Measurements from ENCODE around the gene SPATC1L.

SPATC1L gene

DNA sequence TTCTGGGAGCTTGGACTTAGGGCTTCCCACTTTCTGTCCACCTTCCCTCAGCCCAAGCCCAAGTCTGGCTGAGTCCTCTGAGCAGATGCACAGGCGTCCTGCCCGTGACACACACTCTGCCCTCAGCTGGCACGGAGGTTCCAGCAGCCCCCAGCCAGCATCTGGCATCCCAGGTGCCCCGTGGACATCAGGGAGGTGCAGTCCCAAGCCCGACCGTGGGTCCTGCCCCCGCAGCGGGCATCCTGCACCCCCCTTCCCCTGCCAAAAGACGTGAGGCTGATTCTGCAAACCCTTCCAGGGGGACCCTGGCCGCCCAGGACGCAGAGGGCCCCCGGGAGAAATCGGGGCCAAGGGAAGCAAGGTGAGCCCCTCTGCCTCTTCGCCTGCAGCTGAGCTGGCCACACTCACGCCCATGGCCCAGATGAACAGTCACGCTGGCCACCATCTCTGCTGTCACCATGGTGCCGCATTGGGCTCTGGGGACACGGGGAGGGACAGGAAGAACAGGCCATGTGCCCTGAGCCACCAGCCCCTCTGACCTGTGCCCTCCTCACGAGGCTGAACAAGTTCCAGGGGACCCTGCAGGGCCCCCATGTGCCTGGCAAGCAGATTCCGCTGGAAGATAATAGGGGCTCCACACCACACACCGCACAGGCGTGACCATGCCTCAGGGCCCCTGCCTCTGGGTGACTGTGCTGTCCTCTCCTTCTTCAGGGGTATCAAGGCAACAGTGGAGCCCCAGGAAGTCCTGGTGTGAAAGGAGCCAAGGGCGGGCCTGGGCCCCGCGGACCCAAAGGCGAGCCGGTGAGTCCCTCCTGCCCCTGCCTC lies 65.7 kb downstream of the SPATC1L start:
- FAIRE-seq, result no peak

DNA sequence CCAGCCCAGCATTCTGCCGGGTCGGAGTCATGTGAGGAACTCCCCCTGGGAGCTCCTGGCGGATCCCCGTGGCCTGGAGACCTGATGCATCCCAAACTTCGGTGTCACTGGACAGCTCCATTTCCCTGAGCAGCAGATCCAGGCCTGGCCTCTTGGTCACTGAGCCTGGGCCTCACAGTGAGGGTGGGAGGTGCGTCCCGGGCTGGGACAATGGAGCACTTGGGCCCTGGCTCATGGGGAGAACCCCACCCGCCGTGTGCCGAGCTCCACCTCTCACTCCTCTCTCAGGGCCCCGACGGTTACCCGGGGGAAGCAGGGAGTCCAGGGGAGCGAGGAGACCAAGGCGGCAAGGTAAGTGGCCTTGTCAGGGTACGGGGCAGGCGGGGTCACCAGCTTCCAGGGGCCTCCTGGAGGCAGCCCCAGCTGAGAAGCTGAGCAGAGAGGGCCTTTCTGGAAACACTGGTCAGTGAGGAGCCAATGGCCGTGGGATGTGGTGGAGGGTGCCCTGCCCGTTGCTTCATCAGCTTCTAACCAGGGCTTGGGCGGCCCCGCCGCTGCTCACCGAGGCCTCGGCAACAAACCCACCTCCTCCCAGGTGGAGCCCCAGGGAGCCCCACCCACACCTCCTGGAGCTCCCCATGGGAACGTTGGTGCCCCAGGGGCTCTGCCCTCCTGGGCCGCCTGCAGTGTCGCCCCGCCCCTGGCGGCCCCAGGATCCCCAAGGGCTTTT lies 66.5 kb downstream of the SPATC1L start:
- FAIRE-seq, result no peak

DNA sequence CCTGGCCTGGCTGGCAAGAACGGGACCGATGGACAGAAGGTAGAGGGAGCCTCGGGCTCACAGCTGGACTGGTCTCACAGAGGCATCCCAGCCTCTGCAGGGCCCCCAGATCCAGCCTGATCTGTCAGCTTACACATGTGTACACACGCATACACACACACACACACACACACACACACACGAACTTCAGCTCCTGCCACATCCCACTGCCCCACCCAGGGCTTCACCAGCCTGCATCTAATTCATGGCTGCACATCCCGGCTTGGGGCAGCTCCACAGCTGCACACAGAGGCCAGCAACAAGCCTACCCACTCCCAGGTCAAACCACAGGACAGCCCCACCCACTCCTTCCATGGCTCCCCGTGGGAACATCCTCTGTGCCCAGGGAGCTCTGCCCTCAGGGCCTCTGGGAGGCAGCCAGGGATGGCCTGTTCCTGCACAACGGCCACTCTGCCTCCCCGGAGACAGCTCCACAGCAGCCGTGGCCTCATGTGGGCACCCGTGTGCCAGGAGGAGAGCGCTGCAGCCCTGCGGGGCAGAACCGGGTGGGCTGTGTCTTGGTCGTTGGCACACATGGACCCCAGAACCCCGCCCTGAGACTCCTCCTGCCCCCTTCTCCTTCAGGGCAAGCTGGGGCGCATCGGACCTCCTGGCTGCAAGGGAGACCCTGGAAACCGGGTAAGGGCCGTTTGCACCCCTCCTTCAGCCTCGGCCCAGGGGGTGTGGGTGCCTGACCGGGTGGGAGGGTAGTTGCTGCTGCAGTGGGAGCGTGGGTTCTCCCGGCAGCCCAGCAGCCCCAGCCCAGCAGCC lies 67.3 kb downstream of the SPATC1L start:
- FAIRE-seq, result no peak

DNA sequence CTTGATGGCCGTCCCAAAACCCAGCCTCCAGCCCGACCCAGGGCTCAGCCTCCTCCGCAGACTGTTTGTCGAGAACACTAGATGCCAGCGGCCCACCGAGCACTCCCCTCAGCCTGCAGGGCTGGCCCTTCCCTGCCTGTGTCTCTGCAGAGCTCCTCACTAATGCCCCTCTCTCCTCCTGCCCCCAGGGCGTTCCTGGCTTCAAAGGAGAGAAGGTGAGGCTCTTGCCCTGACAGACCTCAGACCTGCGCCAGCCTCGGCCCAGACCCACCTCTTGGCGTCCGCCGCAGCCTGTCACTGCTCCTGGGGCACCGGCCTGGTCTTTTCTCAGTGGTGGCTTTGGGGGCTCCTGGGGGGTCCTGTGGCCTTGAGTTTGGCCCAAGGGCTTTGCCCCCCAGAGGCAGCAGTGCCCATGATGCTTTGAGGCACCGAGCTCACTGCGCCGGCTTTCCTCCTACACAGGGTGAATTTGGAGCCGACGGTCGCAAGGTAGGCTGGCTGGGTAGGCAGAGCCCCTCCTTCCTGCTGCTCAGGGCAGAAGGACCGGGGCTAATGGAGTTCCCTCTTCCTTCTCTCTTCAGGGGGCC lies 68.0 kb downstream of the SPATC1L start:
- FAIRE-seq, result no peak

DNA sequence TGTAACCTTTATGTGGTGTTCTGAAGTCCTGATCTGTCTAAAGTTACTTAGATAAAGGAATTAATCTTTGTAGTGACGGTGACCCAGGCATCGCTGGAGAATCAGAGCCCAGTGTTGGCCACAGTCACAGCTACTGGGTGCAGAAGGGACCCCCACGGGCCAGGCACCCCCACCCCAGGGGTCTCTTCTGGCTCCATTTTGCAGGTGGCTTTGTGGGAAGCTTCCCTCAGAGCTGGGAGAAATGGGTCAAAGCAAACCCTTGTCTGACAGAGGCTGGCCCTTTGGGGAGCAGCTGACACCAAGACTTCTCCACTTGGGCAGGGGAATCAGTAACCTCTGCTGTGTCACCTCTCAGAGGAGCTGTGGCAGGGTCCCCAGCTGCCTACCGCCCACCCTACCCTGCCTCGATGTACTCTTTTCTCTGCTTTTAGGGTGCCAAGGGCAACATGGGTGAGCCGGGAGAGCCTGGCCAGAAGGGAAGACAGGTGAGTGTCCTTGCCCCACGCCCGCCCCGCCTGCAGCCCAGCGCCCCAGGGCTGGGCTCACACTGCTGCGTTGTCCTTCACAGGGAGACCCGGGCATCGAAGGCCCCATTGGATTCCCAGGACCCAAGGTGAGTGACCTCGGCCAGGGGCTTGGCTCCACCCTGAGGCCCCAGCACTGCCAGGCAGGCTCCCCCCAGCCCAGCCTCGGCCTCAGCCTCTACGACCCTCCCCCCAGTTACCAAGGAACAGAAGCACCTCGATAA lies 68.6 kb downstream of the SPATC1L start:
- no peak for FAIRE-seq

DNA sequence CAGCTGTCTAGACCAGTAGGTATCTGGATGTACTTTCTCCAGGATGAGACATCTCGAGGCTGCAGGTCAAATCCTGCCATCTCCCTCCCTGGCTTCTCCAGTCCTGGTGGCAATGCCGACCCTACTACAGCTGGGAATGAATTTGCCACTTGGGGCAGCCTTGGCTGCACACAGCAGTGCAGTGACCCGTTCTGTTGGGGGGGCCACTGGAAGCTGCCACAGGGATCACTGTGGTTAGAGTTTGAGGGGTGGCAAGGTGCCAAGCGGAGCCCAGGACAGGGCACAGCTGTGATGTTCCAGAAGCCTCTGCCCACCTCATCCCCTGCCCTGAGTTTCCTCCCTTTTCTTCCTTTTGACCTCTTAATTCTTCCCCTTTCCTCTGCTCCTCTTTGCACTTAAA lies 69.3 kb downstream of the SPATC1L start:
- no peak for FAIRE-seq

DNA sequence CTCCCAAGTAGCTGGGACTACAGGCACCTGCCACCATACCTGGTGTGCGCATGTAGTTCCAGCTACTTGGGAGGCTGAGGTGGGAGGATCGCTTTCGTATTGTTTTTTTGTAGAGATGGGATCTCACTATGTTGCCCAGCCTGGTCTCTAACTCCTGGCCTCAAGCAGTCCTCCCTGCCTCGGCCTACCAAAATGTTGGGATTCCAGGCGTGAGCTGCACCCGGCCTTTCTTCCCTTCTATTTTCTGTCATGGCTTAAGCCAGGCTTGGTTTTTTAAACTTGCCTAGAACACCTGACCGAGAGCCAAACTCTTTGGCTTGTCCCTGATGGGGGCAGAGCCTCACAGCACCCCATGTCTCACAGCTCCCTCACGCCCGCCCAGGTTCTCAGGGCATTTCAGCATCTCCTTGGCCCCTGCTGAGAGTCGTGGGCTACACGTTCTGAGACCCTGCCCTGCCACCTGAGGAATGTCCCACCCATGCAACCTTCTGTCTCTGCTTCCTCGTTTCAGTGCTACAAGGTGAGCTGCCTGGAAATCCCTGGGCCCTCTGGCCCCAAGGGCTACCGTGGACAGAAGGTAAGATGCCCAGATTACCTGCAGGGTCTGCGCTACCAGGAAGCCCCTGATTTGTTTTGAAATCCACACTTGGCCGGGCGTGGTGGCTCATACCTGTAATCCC lies 70.6 kb downstream of the SPATC1L start:
- FAIRE-seq, result no peak

DNA sequence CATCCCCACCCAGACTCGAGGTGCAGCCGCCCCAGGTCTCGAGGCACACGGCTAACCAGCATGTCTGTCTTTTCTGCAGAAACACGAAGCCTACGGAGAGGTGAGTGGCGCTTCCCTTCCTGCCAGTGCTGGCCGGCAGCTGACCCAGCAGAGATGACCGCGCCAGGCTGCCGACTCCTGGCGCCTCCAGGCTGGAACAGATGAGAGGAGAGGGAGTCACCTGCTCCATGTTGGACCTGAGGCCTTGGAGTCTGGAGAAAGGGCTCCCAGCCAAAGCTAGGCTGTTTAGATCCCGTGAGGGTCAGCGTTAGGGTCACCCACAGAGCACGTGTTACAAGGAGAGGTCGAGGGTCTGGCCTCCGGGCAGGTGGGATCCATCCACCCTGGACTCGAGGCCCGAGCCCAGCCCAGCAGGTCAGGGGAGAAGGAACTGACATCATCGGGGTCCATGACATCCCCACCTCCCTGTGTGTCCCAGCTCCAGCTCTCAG lies 71.5 kb downstream of the SPATC1L start:
- FAIRE-seq, result no peak

DNA sequence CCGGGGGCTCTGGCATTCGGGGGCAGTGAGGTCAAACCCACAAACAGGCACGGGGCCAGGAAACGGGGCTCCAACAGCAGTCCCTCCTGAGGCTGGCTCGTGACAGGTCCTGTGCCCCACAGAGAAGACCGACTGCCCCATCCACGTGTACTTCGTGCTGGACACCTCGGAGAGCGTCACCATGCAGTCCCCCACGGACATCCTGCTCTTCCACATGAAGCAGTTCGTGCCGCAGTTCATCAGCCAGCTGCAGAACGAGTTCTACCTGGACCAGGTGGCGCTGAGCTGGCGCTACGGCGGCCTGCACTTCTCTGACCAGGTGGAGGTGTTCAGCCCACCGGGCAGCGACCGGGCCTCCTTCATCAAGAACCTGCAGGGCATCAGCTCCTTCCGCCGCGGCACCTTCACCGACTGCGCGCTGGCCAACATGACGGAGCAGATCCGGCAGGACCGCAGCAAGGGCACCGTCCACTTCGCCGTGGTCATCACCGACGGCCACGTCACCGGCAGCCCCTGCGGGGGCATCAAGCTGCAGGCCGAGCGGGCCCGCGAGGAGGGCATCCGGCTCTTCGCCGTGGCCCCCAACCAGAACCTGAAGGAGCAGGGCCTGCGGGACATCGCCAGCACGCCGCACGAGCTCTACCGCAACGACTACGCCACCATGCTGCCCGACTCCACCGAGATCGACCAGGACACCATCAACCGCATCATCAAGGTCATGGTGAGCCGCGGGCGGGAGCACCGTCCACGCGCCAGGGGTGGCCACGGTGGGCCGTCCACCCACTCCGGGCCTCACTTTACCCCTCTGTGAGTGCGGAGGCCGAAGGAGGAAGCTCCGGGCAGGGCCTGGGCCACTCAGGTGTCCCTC lies 72.2 kb downstream of the SPATC1L start:
- no peak for FAIRE-seq

DNA sequence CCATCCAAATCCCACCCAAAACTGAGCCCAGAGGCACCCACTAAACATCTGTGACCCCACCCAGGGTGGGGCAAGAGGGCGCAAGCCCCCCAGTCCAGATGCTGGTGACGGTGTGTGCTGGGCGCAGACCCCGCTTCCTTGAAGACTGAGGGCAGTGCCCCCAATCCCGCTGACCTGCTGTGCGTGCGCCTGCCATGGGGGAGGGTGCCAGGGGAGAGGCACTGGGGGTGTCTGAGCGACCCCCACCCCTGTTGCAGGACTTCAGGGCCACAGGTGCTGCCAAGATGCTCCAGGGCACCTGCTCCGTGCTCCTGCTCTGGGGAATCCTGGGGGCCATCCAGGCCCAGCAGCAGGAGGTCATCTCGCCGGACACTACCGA lies 73.1 kb downstream of the SPATC1L start:
- FAIRE-seq, result no peak
